Pancreas (tissue), 10 donors: ENCODE data around the gene ARL13B. TPM values are rescaled to one million over a fixed set of nuclear protein-coding genes. Genes with fewer than 3 reads are reported as not detected.

Experiments used
- ATAC-seq, 4 donors: fragments of 200-7000 bp; cut with Tn5 transposase; one replicate each; pipeline versions ENCODE4 v1.8.0 to v1.9.1; 2020; ENCODE audit warnings: mild to moderate bottlenecking in 4 of 4, moderate library complexity in 4 of 4
- DNase-seq, 6 donors: peaks; one replicate each; pipeline ENCODE4 v3.0.0-alpha.2; 2020
- FAIRE-seq: peaks from 2 replicates; lab custom pipeline; 2012; peaks lifted over from hg19 to GRCh38; lab: Jason Lieb, UNC
- H3K27ac ChIP-seq, 4 donors: fragments of 200-600 bp; sonication (generic); 1 replicate in 3 of 4; 2 replicates in 1 of 4; pipeline versions ENCODE4 v1.5.0 to v1.8.0; 2020
- H3K27me3 ChIP-seq, 4 donors: fragments of 200-600 bp; one replicate each; pipeline ENCODE4 v1.8.0; 2021
- H3K36me3 ChIP-seq, 3 donors: fragments of 200-600 bp; sonication (generic) in 1 of 3; one replicate each; pipeline versions ENCODE4 v1.5.0 to v1.8.0; 2020 to 2021
- H3K4me1 ChIP-seq, 3 donors: fragments of 200-600 bp; one replicate each; pipeline ENCODE4 v1.8.0; 2021
- H3K4me3 ChIP-seq, 4 donors: fragments of 200-600 bp; sonication (generic) in 2 of 4; one replicate each; pipeline versions ENCODE4 v1.5.0 to v1.8.0; 2020 to 2021
- H3K9me3 ChIP-seq, 4 donors: fragments of 200-600 bp; one replicate each; pipeline ENCODE4 v1.8.0; 2021
- WGBS, 2 donors: extraction: QIAGEN DNeasy Blood & Tissue Kit; methylation state at CpG; one replicate each; pipeline ENCODE4 v1.1.7; 2013; 5-methylcytosine and 5-hydroxymethylcytosine counted together
- intact Hi-C, 3 donors: fragments of 100-400 bp; cut with DNase I; formaldehyde crosslinking; loops; one replicate each; pipeline versions ENCODE4 v1.11.1 to v1.14.2; 2022
- polyA plus RNA-seq, 2 donors: library from polyadenylated mRNA; stranded (reverse); fragments of 200-250 nt; gene quantifications; one replicate each; pipeline ENCODE4 v1.2.3, GENCODE V29; 2013
- total RNA-seq, 6 donors: library from RNA; stranded (reverse); fragmentation: NEBNext Ultra II Directional in 4 of 6; extraction: Animal tissue kit (Norgen Biotek cat#: 25700) in 4 of 6; gene quantifications; one replicate each; pipeline versions ENCODE4 v1.2.1 to v1.2.4, GENCODE V29; 2021 to 2023
- TF ChIP-seq, protein P1 (sequence below), 4 donors: fragments of 200-600 bp; sonication (generic) in 3 of 4; IDR thresholded peaks; one replicate each; pipeline versions ENCODE4 v1.5.0 to v1.8.0; 2021; ENCODE audit warnings: antibody characterized with exemption in 4 of 4
- donor health status: healthy with polysubstance abuse.
- donor health status: DM: no; HTN: no; CAD: no; lungs with moderate emphysema.
- donor health status: DM: no; HTN: no; CAD: no.
- donor health status: control.
- donor health status: control.
- donor health status: Bipolar disorder and iron deficiency.
- donor health status: DM: yes; HTN: yes; CAD: no.
- donor health status: DM: no; HTN: no; CAD: no.
- donor health status: DM: no; HTN: no; CAD: no.
- donor health status: DM: yes; HTN: yes; CAD: no.

The ARL13B gene
- total and polyA plus RNA-seq, 8 donors, result 1.9 to 6.1 (median 3.1) TPM

DNA sequence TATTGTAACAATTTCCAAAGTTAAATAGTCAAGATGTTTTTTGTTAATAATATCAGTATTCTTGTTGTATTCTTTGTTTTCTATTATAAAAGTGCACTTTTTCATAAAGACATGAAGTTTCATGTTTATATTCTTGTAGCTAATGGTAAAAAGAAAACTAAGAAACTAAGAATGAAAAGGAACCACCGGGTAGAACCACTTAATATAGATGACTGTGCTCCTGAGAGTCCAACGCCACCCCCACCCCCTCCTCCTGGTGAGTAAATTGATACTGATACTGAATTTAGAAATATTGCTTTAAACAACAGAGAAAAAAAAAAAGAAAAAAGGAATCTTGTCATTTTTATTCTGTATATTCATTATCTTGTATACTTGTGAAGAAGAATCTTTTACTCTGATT, 69.3 kb downstream of the ARL13B start:
- no peak overlapping the region for H3K4me3 ChIP-seq
- H3K27me3 ChIP-seq, result no peaks in the 10 kb centered on the region
- FAIRE-seq, result no peak
- no peaks in the 10 kb centered on the region for H3K9me3 ChIP-seq
- no peak for DNase-seq
- 82 to 87% methylated on average over 2 of the region's 2 CpGs for WGBS, 2 donors
- intact Hi-C loops, result no loop called here
- no peaks in the 10 kb centered on the region for H3K4me1 ChIP-seq
- H3K27ac ChIP-seq, result no peak overlapping the region
- ATAC-seq, result no peak
- TF ChIP-seq, protein P1, sequence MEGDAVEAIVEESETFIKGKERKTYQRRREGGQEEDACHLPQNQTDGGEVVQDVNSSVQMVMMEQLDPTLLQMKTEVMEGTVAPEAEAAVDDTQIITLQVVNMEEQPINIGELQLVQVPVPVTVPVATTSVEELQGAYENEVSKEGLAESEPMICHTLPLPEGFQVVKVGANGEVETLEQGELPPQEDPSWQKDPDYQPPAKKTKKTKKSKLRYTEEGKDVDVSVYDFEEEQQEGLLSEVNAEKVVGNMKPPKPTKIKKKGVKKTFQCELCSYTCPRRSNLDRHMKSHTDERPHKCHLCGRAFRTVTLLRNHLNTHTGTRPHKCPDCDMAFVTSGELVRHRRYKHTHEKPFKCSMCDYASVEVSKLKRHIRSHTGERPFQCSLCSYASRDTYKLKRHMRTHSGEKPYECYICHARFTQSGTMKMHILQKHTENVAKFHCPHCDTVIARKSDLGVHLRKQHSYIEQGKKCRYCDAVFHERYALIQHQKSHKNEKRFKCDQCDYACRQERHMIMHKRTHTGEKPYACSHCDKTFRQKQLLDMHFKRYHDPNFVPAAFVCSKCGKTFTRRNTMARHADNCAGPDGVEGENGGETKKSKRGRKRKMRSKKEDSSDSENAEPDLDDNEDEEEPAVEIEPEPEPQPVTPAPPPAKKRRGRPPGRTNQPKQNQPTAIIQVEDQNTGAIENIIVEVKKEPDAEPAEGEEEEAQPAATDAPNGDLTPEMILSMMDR (IDR thresholded peaks at IDR 0.05), result no peak
- no peaks in the 10 kb centered on the region for H3K36me3 ChIP-seq

DNA sequence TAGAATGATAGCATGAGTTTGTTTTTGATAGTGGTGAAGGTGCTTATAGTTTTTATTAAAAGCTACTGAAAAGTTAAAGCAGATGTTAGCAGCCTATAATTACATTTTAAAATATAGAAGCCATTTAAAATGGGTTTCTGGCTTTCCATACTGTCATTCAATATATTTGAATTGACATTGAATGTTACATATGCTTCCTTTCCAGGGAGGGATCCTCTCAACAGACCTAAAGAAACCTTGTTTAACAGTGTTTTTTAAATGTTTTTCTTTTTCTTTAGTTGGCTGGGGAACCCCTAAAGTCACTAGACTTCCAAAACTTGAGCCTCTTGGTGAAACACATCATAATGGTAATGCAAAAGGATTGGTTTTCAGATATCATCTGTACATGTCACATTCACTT, 70.6 kb downstream of the ARL13B start:
- ATAC-seq (no peak), FAIRE-seq (no peak), DNase-seq (no peak)
- no peaks in the 10 kb centered on the region for H3K36me3 ChIP-seq
- no peak overlapping the region for H3K27ac ChIP-seq
- TF ChIP-seq, protein P1 (IDR thresholded peaks at IDR 0.05), result no peak
- H3K4me1 ChIP-seq, result no peaks in the 10 kb centered on the region
- H3K27me3 ChIP-seq, result no peaks in the 10 kb centered on the region
- H3K9me3 ChIP-seq, result no peaks in the 10 kb centered on the region
- no peak overlapping the region for H3K4me3 ChIP-seq
- intact Hi-C loops, result no loop called here

DNA sequence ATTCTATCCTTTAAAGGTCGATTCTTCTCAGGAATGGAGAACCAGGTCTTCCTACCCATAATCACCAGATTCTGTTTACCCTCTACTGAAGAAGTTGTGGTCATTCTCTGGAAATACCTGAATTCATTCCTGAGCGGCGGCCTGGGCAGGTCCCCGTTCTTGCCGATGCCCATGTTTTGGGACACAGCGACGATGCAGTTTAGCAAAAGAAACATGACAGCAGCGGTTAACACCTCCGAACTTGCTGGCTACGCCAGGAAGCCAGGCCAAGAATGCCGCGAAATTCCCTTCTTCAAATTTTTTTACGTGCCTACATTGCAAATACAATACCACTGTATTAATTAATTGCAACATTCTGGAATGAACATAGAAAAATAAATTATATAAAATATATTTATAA, 81.3 kb downstream of the ARL13B start:
- no peaks in the 10 kb centered on the region for H3K27me3 ChIP-seq
- TF ChIP-seq, protein P1 (IDR thresholded peaks at IDR 0.05), result no peak
- H3K27ac ChIP-seq, result no peak overlapping the region
- intact Hi-C loops, result loop anchor here in 2 of 3 donors (10.0 kb wide), 2 partner anchors 46 to 56 kb away; no protein-coding TSS in a partner anchor
- WGBS, 2 donors, result 96% methylated on average over 13 of the region's 13 CpGs
- no peaks in the 10 kb centered on the region for H3K9me3 ChIP-seq
- DNase-seq, result no peak
- no peak for FAIRE-seq
- H3K4me1 ChIP-seq, result peaks cover 5 to 22% (median 18%) of the 10 kb centered on the region in 3 donors
- ATAC-seq, result no peak
- no peak overlapping the region for H3K4me3 ChIP-seq
- no peaks in the 10 kb centered on the region for H3K36me3 ChIP-seq

DNA sequence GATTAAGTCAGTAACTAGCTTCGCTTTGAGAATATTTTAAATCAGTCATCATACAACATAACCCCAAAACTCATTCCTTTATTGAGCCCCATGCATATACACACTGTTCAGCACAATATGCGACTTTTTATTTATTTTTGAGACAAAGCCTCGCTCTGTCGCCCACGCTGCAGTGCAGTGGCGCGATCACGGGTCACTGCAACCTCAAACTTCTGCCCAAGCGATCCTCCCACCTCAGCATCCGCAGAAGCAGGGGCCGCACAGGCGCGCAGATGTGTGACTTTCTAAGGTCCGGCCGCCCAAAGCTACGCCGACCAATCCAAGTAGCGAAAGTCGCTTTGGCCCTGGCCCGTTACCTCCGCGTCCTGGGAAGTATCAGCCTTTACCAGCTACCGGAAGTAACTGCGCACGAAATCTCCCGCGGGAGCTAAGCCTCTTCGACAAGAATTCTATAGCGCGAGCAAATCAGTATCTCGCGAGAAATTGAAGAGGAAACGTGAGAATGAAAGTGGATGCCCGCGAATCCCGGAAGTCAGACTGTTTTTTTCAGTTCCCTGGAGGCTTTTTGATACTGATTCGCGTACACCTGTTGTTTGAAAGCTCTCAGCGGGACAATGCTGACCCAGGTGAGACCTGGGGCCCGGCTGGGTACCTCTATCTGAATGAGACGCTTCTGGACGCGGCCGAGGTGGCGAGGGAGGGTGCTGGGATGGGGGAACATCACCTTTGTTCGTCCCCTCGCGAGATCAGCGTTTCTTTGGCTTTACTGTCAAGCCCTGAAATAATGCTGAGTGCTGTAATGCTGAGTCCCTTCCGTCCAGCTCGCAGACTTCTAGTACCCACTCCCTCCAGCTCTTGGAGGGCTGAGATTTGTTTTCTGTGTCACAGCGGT, 82.8 kb downstream of the ARL13B start, which contains the start of the genes DHFR2 and NSUN3:
DHFR2 (minus strand) TSS at position 404 of the 892 bp plus-strand sequence. CDS start 1,405 bp downstream, outside the sequence.
NSUN3 (plus strand) TSS at position 549 of the 892 bp plus-strand sequence; CDS start at position 615, 66 bp downstream.
- no peaks in the 10 kb centered on the region for H3K27me3 ChIP-seq
- WGBS, 2 donors, result 0 to 1% methylated on average over 52 of the region's 52 CpGs
- DNase-seq (peak; percentile 83 to 94 (median 91)), ATAC-seq (peak; percentile 95 to 97 (median 96)), FAIRE-seq (peak; percentile 65)
- no peaks in the 10 kb centered on the region for H3K36me3 ChIP-seq
- TF ChIP-seq, protein P1 (IDR thresholded peaks at IDR 0.05), result no peak
- H3K9me3 ChIP-seq, result no peaks in the 10 kb centered on the region
- peak within 1 kb of the TSS; percentile 79 to 99 (median 93) for H3K27ac ChIP-seq
- peak within 1 kb of the TSS; percentile 35 to 74 (median 54) for H3K4me3 ChIP-seq
- peaks cover 5 to 27% (median 22%) of the 10 kb centered on the region in 3 donors for H3K4me1 ChIP-seq
- intact Hi-C loops, result loop anchor here in 2 of 3 donors (10.0 kb wide), 2 partner anchors 48 to 58 kb away; no protein-coding TSS in a partner anchor
